ENCODE data around the gene POU5F1.
A peak's percentile ranks its signal among the peaks of the same experiment; 100 is the strongest.
"Not testable (repeated sequence)": the region's sequence is repeated elsewhere in the genome, so short reads cannot be mapped to it uniquely, and the experiment has no call there.

POU5F1 gene

DNA sequence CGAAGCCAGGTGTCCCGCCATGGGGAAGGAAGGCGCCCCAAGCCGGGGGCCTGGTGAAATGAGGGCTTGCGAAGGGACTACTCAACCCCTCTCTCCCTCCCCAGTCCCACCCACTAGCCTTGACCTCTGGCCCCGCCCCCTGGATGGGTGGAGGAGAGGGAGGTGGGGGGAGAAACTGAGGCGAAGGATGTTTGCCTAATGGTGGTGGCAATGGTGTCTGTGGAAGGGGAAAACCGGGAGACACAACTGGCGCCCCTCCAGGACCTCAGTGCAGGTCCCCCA lies at the start of gene POU5F1:
TSS of gene POU5F1 (minus strand) at position 83 of the 282 bp plus-strand sequence. CDS start at position 21, 62 bp downstream.
- DNase-seq (ENCODE audit: low read depth) = no peak

DNA sequence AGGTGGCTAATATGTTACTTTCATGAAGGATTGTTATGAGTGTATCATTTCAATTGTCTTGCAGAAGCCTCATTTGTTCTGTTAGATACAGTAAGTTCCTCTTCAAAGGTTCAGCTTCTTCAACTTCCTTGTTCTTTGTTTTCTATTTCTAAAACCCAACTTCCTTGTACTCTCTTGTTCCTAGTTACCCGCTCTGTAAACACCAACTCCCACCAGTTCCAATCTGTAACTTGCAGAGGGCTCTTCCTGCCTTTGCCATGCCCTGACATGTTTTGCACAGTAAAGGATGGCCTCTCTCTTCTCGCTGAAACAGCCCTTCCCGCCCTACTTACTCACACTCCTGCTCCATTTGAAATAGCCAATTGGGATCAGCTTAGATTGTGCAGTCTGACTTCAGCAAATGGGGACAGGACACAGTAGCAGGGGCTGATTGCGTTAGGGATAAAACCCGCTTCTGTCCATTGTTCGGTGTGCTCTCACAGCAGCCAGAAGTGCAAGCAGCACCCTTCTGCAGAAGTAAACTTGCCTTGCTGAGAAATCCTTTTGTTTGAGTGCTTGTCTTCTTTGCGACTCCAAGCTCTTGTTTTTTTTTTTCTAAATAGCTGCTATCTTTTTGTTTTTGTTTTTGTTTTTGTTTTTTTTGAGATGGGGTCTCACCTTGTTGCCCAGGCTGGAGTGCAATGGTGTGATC lies 45.9 kb upstream of the POU5F1 start:
- no peak for DNase-seq (ENCODE audit: low read depth)

DNA sequence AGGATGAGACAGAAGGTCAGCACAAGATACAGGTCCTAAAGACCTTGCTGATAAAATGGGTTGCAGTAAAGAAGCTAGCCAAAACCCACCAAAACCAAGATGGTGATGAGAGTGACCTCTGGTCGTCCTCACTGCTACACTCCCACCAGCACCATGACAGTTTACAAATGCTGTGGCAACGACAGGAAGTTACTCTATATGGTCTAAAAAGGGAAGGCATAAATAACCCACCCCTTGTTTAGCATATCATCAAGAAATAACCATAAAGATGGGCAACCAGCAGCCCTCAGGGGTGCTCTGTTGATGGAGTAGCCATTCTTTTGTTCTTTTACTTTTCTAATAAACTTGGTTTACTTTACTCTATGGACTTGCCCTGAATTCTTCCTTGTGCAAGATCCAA lies 44.7 kb upstream of the POU5F1 start:
- not testable (repeated sequence) for DNase-seq (ENCODE audit: low read depth)

DNA sequence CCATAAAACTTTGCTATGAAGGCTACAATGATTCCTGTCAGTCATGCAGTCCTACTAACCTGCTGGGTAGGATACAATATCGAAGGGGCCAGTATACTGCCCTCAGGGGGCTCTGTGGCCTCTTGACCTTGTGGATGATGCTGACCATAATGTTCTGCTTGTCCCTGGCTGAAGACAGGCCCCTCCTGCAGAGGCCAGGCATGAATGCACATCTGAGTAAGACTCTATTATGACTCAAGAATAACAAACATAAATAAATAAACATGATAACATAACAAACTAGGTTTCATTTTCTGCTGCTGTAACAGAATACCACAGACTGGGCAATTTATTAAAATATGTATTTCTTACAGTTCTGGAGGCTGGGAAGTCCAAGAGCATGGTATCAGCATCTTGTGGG lies 44.0 kb upstream of the POU5F1 start:
- no peak for DNase-seq (ENCODE audit: low read depth)

DNA sequence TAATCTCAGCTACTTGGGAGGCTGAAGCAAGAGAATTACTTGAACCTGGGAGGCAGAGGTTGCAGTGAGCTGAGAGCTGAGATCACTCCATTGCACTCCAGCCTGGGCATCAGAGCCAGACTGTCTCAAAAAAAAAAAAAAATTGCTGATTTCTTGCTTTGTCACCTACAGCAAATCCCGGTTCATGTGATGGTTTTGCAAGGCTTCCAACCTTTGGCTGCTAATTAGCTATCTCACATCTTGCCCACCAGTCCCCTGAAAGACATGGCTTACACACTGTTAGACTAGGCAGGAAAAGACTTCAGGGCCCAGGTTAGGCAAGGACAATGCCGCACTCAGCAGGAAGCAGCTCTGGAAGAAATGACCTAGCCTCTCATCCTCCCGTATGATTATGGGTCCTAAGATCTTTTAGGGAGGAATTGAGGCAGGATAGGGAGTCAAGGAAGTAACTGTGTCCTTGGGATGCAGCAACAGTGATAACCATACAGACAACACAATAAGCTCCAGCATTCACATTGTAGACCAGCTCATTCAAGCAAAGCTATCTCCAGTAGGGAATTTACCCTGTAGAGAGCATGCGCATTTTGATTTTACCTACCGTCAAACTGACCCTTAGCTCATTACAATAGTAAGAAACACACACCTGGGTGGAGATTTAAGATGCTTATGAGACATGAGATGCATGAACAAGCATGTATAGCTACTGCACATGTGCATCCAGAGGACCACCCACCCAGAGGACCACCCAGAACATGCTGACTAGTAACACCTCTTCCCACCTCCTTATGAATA lies 40.5 kb upstream of the POU5F1 start:
- no peak for DNase-seq (ENCODE audit: low read depth)

DNA sequence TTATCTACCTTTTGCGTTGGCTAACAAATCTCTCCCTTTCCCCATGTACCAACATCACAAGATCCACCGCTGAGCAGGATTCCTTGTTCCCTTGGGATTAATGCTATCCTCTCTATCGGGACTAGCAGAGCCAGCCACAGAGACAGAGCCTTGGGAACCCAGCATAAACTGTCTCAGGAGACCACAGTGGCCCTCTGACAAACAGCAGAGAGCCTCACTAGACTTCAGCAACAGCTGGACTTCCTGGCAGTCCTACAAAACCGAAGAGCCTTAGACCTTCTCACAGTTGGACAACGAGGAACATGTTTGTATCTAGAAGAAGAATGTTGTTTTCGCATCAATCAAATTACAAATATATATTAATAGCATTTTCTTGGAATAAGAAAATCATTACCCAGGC lies 39.6 kb upstream of the POU5F1 start:
- no peak for DNase-seq (ENCODE audit: low read depth)

DNA sequence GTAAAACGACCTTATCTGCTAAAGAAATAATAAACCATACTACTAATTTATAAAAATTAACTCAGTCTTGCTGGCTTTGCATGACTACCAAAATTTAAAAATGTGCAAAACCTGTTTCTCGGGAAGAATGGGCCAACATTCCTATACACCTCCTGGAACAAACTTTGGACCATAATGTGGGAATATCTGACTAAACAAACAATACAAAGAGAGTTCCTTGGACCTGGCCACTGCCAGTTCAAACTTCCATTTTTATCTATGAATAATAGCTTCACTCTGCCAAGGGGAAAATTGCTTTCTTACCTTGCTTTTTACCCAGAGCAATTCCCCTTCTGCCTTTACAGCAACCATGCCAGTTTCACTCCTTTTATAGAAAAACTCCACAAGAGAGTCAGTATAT lies 38.7 kb upstream of the POU5F1 start:
- no peak for DNase-seq (ENCODE audit: low read depth)

DNA sequence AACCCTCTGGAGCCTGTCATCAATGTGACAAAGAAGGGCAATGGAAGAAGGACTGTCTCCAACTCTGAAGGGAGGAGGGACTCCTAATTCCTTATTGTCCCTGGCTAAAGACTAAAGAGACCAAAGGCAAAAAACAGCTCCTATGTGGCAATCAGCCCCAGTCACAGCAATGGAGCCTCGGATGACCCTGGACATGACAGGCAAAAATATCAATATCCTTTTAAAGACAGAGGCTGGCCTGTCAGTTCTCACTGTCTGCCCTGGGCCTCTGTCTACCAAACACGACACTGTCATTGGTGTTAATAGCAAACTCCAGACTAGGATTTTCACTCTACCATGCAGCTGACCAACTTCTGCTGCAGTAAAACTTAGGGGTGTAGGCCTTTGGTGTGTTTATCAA lies 38.0 kb upstream of the POU5F1 start:
- DNase-seq (ENCODE audit: low read depth) = no peak

DNA sequence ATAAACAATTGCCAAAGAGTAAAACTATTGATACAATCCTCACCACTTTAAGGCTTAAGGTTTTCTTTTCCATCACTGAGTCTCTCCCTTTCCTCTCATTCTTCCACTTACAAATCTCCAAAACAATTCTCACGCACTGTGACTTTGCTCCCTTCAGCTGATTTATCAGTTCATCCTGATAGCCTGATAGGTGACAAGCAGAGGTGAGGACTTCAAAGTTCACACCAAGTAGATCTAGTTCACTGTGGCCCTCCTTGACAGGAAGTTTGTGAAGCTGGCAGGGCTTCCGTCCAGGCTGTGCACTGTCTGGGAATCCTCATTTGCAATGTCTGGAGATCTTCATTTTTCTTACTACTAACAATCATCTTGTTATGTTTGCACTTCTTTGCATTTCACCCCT lies 35.2 kb upstream of the POU5F1 start:
- no peak for DNase-seq (ENCODE audit: low read depth)

DNA sequence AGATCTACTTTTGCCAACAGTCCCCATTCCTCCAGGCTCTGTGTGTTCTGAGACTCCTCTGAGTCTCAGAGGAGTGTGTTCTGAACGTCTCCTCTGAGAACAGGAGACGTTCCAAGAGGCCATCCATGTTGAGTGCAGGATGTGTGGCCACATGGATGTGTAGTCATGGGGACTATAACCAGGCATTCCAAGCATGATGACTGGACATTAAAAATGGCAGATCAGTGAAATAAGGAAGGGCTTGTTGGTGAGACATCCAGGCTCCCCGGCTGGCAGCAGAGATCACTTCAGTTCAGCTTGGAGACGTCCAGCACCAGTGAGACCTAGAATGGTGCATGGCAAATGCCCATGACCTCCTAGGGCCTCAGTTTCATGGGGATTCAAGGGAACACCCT lies 34.3 kb upstream of the POU5F1 start:
- no peak for DNase-seq (ENCODE audit: low read depth)

DNA sequence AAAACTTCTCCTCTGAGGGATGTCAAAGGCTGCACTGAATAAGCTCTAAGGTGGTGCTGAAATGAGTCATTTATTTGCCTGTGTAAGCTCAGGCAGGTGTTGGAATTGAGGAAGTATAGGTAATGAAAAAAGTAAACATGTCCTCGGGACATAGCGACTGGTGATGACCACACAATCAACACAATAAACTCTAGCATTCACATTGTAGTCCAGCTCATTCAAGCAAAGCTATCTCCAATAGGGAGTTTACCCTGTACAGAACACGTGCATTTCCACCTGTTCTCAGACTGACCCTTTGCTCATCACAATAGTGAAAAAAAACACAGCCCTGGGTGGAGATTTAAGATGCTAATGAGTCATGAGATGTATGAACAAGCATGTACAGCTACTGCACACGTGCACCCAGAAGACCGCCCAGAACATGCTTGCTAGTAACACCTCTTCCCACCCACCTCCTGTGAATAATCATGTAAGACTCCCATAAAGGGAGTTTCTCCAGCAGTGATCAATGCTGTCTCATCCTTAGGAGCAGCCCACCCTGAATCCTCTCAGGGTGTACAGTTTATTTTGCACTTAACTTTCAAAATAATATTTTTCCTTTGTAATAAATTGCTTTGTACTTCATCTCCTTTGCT lies 33.0 kb upstream of the POU5F1 start:
- peak; percentile 42 for DNase-seq (ENCODE audit: low read depth)

DNA sequence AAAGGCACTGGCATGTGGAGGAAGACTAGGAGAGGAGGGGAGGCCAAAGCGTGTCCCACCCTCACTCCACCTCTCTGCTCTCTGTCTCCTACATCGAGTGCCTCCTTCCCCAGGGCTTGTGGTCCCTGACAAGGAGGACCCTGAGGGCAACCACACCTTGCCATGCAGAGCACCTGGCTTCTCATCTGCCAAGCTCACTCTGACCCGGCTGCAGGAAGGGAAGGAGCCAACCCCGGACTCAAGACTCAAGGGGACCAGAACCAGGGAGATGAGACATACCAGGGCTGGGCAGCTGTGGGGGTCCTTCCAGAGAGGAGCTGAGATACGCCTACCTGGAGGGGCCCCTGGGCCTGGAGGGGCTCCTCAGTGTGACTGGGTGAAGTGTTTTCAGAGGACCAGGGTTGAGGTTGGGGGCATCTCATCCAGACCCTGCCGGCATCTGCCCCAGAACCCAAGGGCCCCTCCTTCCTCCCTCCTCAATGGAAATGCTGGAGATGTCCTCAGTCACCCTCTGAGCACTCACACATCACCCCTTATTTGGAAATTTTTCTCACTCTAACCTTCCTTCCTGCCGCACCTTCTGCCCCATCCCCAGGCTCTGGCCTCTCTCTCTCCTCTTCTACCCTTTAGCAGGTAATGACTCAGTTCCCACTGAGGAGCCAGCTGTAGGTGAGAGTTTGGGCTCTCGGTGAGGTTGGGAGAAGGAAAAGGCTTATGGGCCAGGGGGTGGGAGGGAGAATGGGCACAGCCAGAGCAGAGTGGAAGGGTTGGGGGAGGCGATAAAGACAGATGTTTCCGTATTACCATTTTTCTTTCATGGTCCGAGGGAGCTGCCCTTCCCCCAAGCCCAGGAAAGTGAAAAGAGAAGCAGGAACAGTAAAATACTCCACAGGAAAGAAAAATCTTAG lies 32.0 kb upstream of the POU5F1 start:
- no peak for DNase-seq (ENCODE audit: low read depth)

DNA sequence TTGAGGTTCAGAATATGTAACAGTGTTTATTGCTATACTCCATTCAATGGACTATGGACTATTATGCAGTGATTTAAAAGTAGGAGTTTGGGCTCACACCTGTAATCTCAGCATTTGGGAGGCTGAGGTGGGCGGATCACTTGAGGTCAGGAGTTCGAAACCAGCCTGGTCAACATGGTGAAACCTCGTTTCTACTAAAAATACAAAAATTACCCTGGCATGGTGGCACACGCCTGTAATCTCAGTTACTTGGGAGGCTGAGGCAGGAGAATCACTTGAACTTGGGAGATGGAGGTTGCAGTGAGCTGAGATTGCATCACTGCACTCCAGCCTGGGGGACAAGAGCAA lies 28.6 kb upstream of the POU5F1 start:
- DNase-seq (ENCODE audit: low read depth) = not testable (repeated sequence)

DNA sequence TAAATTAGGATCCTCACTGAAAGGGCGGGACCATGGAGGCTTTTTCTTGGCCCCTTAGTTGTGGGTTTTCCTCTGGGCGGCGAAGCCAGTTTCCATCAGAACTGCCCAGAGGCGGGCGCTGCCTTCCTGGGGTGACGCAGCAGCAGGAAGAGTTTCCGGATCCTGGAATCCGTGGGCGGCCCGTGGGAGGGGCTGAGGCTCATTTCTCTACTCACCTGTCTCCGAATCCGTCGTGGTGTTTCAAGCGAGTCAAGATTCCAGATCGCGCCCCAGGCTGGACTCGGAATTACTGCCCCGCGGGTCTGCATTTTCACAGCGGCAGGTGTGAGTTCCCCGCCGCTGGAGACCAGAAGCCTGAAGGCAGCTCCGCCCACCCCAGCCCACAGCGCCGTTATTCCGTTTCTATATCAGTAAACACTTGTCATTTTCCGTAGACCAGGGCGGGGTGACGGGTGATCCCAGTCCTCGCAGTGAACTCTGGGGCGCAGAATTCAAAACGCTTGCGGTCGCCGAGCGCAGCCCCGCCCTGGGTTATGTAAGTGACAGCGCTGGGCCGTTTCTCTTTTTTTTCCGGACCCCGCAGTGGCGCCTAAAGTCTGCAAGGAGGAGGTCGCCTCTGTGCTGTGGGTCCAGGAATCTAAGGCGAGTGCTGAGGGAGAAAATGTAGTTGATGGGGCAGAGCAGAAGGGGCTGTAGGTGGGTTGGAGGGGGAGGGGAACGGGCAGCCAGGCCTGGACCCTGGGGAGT lies 27.2 kb upstream of the POU5F1 start:
- peak; percentile 88 for DNase-seq (ENCODE audit: low read depth)

DNA sequence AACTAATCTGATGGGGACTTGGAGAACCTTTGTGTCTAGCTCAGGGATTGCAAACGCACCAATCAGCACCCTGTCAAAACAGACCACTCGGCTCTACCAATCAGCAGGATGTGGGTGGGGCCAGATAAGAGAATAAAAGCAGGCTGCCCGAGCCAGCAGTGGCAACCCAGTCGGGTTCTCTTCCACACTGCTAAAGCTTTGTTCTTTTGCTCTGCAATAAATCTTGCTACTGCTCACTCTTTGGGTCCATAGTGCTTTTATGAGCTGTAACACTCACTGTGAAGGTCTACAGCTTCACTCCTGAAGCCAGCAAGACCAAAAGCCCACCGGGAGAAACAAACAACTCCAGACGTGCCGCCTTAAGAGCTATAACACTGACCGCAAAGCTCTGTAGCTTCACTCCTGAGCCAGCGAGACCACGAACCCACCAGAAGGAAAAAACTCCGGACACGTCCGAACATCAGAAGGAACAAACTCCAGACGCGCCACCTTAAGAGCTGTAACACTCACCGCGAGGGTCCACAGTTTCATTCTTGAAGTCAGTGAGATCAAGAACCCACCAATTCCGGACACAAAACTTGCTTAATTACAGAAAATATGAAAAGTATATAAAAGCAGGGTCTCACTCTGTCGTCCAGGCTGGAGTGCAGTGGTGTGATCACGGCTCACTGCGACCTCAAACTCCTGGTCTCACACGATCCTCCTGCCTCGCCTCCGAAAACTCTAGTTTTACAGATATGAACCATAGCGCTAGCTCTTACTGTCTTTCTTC lies 26.0 kb upstream of the POU5F1 start:
- DNase-seq (ENCODE audit: low read depth) = not testable (repeated sequence)

DNA sequence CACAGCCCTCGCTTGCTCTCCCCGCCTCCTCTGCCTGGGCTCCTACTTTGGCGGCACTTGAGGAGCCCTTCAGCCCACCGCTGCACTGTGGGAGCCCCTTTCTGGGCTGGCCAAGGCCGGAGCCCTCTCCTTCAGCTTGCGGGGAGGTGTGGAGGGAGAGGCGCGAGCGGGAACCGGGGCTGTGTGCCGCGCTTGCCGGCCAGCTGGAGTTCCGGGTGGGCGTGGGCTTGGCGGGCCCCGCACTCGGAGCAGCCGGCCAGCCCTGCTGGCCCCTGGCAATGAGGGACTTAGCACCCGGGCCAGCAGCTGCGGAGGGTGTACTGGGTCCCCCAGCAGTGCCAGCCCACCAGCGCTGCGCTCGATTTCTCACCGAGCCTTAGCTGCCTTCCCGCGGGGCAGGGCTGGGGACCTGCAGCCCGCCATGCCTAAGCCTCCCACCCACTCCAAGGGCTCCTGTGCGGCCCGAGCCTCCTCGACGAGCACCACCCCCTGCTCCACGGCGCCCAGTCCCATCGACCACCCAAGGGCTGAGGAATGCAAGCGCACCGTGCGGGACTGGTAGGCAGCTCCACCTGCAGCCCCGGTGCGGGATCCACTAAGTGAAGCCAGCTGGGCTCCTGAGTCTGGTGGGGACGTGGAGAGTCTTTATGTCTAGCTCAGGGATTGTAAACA lies 25.0 kb upstream of the POU5F1 start:
- not testable (repeated sequence) for DNase-seq (ENCODE audit: low read depth)

DNA sequence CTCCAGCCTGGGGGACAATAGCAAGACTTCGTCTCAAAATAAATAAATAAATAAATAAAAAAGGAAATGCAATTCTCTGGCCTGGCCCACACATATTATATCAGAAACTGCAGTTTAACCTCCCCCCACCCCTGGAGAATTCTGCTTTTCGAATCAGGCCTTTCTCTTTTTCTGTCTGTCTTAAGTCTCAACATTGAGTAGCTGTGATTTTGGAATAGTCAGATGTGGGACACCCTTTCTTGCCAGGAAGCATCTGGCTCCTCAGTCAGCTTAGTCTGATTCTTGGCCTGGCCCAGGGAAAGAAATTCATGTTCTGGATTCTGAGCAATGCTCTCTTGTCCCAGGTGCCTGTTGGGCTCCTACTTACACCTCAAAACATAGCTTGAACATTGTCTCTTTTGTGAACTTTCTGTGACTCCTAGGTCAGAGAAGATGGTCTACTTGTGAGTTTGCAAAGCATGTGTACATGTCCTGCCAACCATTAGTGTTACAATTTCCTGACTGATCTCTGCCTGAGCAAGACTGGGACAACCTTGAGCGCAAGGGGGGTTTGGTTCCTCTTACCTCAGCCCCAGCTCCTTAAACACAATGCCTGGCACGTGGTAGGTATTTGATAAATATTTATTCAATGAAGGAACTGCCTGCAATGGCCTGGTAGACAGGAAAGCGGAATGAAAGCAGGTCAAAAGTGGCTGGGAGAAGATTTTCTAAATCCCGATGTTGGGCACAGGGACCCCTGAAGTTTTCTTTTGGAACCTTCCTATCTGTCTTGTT lies 23.8 kb upstream of the POU5F1 start:
- no peak for DNase-seq (ENCODE audit: low read depth)

DNA sequence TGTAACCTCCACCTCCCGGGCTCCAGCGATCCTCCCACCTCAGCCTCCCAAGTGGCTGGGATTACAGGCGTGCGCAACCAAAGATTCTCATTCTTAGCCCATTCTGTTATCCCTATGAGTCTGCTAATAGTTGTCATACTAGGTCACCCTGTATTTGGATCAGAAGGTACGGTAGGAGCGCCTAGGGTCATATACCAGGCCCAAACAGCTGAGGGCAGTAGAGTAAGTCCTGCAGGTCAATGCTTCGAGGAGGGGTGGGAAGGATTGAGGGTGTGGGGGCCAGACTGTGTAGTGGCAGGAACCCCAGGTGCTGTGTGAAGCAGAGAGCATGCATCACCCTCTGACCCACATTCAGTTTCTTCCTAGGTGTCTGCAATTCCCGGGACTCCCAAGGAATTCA lies 22.7 kb upstream of the POU5F1 start:
- DNase-seq (ENCODE audit: low read depth) = no peak

DNA sequence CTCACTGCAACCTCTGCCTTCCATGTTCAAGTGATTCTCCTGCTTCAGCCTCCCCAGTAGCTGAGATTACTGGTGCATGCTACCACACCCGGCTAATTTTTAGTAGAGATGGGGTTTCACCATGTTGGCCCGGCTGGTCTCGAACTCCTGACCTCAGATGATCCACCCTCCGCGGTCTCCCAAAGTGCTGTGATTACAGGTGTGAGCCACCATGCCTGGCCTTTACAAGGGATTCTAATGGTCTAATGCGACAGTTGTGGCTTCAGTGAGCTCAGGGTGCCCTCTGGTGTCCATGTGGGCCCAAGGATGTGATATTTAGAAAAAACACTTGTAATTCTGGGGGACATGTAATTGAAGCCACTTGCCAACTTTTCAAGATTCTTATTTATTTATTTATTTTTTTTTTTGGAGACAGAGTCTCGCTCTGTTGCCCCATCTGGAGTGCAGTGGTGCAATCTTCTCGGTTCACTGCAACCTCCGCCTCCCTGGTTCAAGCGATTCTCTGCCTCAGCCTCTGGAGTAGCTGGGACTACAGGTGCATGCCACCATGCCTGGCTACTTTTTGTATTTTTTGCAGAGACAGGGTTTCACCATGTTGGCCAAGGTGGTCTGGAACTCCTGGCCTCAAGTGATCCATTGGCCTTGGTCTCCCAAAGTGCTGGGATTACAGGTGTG lies 22.1 kb upstream of the POU5F1 start:
- DNase-seq (ENCODE audit: low read depth) = peak; percentile 42
